ENCODE data around the gene KHDC4. TPM values are rescaled to one million over a fixed set of nuclear protein-coding genes. Genes with fewer than 3 reads are reported as not detected.

KHDC4 gene
- total and polyA plus RNA-seq, 4 donors = 8.4 to 32.6 (median 14.8) TPM

GRCh38 chr1:155929057-155929456 lies 5.2 kb downstream of the KHDC4 start:
- no peak overlapping the region for H3K4me3 ChIP-seq (ENCODE audit: low read depth in 1 of 3, low read length in 3 of 3)
- no peak overlapping the region for H3K27ac ChIP-seq (ENCODE audit: low read depth in 1 of 2, low read length in 2 of 2)
- DNase-seq (ENCODE audit: low spot score) = no peak
- no peaks in the 10 kb centered on the region for H3K27me3 ChIP-seq (ENCODE audit: control insufficient read depth in 4 of 4, insufficient read depth in 4 of 4, low read length in 3 of 4)
- H3K36me3 ChIP-seq (ENCODE audit: control insufficient read depth in 4 of 4, insufficient read depth in 3 of 4, low read depth in 1 of 4, low read length in 3 of 4) = peaks cover 28 to 62% (median 60%) of the 10 kb centered on the region in 4 donors
- WGBS = 85% methylated on average over 5 of the region's 5 CpGs
- TF ChIP-seq HNF4G (IDR thresholded peaks at IDR 0.05) (no peak), TAF1 (conservative IDR thresholded peaks at IDR 0.05) (no peak), HNF4A (conservative IDR thresholded peaks at IDR 0.05) (no peak), RAD21 (IDR thresholded peaks at IDR 0.05) (no peak)
- TF ChIP-seq, protein P1, sequence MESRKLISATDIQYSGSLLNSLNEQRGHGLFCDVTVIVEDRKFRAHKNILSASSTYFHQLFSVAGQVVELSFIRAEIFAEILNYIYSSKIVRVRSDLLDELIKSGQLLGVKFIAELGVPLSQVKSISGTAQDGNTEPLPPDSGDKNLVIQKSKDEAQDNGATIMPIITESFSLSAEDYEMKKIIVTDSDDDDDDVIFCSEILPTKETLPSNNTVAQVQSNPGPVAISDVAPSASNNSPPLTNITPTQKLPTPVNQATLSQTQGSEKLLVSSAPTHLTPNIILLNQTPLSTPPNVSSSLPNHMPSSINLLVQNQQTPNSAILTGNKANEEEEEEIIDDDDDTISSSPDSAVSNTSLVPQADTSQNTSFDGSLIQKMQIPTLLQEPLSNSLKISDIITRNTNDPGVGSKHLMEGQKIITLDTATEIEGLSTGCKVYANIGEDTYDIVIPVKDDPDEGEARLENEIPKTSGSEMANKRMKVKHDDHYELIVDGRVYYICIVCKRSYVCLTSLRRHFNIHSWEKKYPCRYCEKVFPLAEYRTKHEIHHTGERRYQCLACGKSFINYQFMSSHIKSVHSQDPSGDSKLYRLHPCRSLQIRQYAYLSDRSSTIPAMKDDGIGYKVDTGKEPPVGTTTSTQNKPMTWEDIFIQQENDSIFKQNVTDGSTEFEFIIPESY (IDR thresholded peaks at IDR 0.05) = no peak
- no peak overlapping the region for H3K9ac ChIP-seq (ENCODE audit: low read depth in 1 of 2, low read length in 2 of 2)
- H3K9me3 ChIP-seq (ENCODE audit: control insufficient read depth in 4 of 4, low read length in 3 of 4) = no peaks in the 10 kb centered on the region
- peaks cover 12 to 31% (median 20%) of the 10 kb centered on the region in 4 donors for H3K4me1 ChIP-seq (ENCODE audit: control insufficient read depth in 4 of 4, insufficient read depth in 4 of 4, low read length in 3 of 4)

GRCh38 chr1:155925506-155925905 lies 8.7 kb downstream of the KHDC4 start:
- H3K27ac ChIP-seq (ENCODE audit: low read depth in 1 of 2, low read length in 2 of 2) = no peak overlapping the region
- no peak for TF ChIP-seq SP1 (IDR thresholded peaks at IDR 0.05)
- TF ChIP-seq, protein P1 (IDR thresholded peaks at IDR 0.05) = no peak
- TF ChIP-seq HNF4G (IDR thresholded peaks at IDR 0.05) = no peak
- TF ChIP-seq NR2F2 (IDR thresholded peaks at IDR 0.05) = no peak
- TF ChIP-seq, protein P2, sequence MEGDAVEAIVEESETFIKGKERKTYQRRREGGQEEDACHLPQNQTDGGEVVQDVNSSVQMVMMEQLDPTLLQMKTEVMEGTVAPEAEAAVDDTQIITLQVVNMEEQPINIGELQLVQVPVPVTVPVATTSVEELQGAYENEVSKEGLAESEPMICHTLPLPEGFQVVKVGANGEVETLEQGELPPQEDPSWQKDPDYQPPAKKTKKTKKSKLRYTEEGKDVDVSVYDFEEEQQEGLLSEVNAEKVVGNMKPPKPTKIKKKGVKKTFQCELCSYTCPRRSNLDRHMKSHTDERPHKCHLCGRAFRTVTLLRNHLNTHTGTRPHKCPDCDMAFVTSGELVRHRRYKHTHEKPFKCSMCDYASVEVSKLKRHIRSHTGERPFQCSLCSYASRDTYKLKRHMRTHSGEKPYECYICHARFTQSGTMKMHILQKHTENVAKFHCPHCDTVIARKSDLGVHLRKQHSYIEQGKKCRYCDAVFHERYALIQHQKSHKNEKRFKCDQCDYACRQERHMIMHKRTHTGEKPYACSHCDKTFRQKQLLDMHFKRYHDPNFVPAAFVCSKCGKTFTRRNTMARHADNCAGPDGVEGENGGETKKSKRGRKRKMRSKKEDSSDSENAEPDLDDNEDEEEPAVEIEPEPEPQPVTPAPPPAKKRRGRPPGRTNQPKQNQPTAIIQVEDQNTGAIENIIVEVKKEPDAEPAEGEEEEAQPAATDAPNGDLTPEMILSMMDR (IDR thresholded peaks at IDR 0.05; ENCODE audit: low read depth, low read length, missing input control) = no peak
- no peak for TF ChIP-seq FOXA1 (IDR thresholded peaks at IDR 0.05)
- no peak for TF ChIP-seq GABPA (IDR thresholded peaks at IDR 0.05 in 1 of 2, conservative IDR thresholded peaks at IDR 0.05 in 1 of 2)
- TF ChIP-seq FOXA2 (IDR thresholded peaks at IDR 0.05) = no peak
- no peak for TF ChIP-seq RAD21 (IDR thresholded peaks at IDR 0.05)
- TF ChIP-seq, protein P3, sequence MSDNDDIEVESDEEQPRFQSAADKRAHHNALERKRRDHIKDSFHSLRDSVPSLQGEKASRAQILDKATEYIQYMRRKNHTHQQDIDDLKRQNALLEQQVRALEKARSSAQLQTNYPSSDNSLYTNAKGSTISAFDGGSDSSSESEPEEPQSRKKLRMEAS (IDR thresholded peaks at IDR 0.05) = no peak
- TF ChIP-seq, protein P4, sequence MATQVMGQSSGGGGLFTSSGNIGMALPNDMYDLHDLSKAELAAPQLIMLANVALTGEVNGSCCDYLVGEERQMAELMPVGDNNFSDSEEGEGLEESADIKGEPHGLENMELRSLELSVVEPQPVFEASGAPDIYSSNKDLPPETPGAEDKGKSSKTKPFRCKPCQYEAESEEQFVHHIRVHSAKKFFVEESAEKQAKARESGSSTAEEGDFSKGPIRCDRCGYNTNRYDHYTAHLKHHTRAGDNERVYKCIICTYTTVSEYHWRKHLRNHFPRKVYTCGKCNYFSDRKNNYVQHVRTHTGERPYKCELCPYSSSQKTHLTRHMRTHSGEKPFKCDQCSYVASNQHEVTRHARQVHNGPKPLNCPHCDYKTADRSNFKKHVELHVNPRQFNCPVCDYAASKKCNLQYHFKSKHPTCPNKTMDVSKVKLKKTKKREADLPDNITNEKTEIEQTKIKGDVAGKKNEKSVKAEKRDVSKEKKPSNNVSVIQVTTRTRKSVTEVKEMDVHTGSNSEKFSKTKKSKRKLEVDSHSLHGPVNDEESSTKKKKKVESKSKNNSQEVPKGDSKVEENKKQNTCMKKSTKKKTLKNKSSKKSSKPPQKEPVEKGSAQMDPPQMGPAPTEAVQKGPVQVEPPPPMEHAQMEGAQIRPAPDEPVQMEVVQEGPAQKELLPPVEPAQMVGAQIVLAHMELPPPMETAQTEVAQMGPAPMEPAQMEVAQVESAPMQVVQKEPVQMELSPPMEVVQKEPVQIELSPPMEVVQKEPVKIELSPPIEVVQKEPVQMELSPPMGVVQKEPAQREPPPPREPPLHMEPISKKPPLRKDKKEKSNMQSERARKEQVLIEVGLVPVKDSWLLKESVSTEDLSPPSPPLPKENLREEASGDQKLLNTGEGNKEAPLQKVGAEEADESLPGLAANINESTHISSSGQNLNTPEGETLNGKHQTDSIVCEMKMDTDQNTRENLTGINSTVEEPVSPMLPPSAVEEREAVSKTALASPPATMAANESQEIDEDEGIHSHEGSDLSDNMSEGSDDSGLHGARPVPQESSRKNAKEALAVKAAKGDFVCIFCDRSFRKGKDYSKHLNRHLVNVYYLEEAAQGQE (IDR thresholded peaks at IDR 0.05) = no peak
- TF ChIP-seq TAF1 (conservative IDR thresholded peaks at IDR 0.05) = no peak
- TF ChIP-seq HNF4A (conservative IDR thresholded peaks at IDR 0.05) = no peak
- no peak for TF ChIP-seq RXRA (IDR thresholded peaks at IDR 0.05)
- TF ChIP-seq, protein P5, sequence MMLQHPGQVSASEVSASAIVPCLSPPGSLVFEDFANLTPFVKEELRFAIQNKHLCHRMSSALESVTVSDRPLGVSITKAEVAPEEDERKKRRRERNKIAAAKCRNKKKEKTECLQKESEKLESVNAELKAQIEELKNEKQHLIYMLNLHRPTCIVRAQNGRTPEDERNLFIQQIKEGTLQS (IDR thresholded peaks at IDR 0.05) = no peak
- TF ChIP-seq EGR1 (IDR thresholded peaks at IDR 0.05; ENCODE audit: low read depth in 2 of 2) = no peak
- no peak for TF ChIP-seq JUND (IDR thresholded peaks at IDR 0.05)
- TF ChIP-seq YY1 (IDR thresholded peaks at IDR 0.05) = no peak
- no peak overlapping the region for H3K9ac ChIP-seq (ENCODE audit: low read depth in 1 of 2, low read length in 2 of 2)
- H3K36me3 ChIP-seq (ENCODE audit: control insufficient read depth in 4 of 4, insufficient read depth in 3 of 4, low read depth in 1 of 4, low read length in 3 of 4) = peaks cover 34 to 77% (median 71%) of the 10 kb centered on the region in 4 donors
- no peak for DNase-seq (ENCODE audit: low spot score)
- H3K9me3 ChIP-seq (ENCODE audit: control insufficient read depth in 4 of 4, low read length in 3 of 4) = no peaks in the 10 kb centered on the region
- no peak overlapping the region for H3K4me3 ChIP-seq (ENCODE audit: low read depth in 1 of 3, low read length in 3 of 3)
- WGBS = 80% methylated on average over 2 of the region's 2 CpGs
- peaks cover 0 to 4% (median 2%) of the 10 kb centered on the region in 4 donors for H3K4me1 ChIP-seq (ENCODE audit: control insufficient read depth in 4 of 4, insufficient read depth in 4 of 4, low read length in 3 of 4)
- no peaks in the 10 kb centered on the region for H3K27me3 ChIP-seq (ENCODE audit: control insufficient read depth in 4 of 4, insufficient read depth in 4 of 4, low read length in 3 of 4)
